Mesendoderm (in vitro differentiated cells): Measurements from ENCODE around the gene ZEB2.
A peak's percentile ranks its signal among the peaks of the same experiment; 100 is the strongest.

Experiments
- DNase-seq: peaks from one replicate; pipeline ENCODE4 v3.0.0; 2013
- H2AK5ac ChIP-seq: 2 replicates; pipeline ENCODE4 v1.6.1; 2013; ENCODE audit warnings: low read length, inconsistent platforms
- H2BK120ac ChIP-seq: 2 replicates; pipeline ENCODE4 v1.6.1; 2013; ENCODE audit warnings: low read depth, mild to moderate bottlenecking, low read length, moderate library complexity, mixed read lengths
- H2BK15ac ChIP-seq: replicated peaks from 2 replicates; pipeline ENCODE4 v1.6.1; 2013; ENCODE audit warnings: low read depth, mild to moderate bottlenecking, moderate library complexity
- H2BK5ac ChIP-seq: 2 replicates; pipeline ENCODE4 v1.6.1; 2013; ENCODE audit warnings: low read length, inconsistent platforms
- H3K18ac ChIP-seq: 2 replicates; pipeline ENCODE4 v1.6.1; 2013; ENCODE audit warnings: mild to moderate bottlenecking, low read length, mixed read lengths
- H3K23ac ChIP-seq: one replicate; pipeline ENCODE4 v1.6.1; 2013; ENCODE audit warnings: low read length
- H3K27ac ChIP-seq: 2 replicates; pipeline ENCODE4 v1.5.1; 2013; ENCODE audit warnings: low read depth, mild to moderate bottlenecking, inconsistent platforms, low read length, moderate library complexity
- H3K27me3 ChIP-seq: 2 replicates; pipeline ENCODE4 v1.6.1; 2013; ENCODE audit warnings: low read length, control low read depth, mild to moderate bottlenecking, inconsistent platforms; ENCODE audit not compliant: insufficient read depth, poor library complexity
- H3K36me3 ChIP-seq: 2 replicates; pipeline ENCODE4 v1.6.1; 2013; ENCODE audit warnings: low read length, inconsistent platforms; ENCODE audit not compliant: control insufficient read depth, insufficient read depth
- H3K4ac ChIP-seq: one replicate; pipeline ENCODE4 v1.6.1; 2013; ENCODE audit warnings: low read depth, mild to moderate bottlenecking, low read length, moderate library complexity
- H3K4me1 ChIP-seq: 2 replicates; pipeline ENCODE4 v1.6.1; 2013; ENCODE audit warnings: low read depth, low read length, inconsistent platforms; ENCODE audit not compliant: control insufficient read depth
- H3K4me2 ChIP-seq: 2 replicates; pipeline ENCODE4 v1.6.1; 2013; ENCODE audit warnings: low read length
- H3K4me3 ChIP-seq: 2 replicates; pipeline ENCODE4 v1.5.1; 2013; ENCODE audit warnings: mild to moderate bottlenecking, low read length
- H3K56ac ChIP-seq: one replicate; pipeline ENCODE4 v1.6.1; 2013; ENCODE audit warnings: low read length
- H3K79me1 ChIP-seq: 2 replicates; pipeline ENCODE4 v1.6.1; 2013; ENCODE audit warnings: low read length, inconsistent platforms
- H3K79me2 ChIP-seq: 2 replicates; pipeline ENCODE4 v1.6.1; 2013; ENCODE audit warnings: mild to moderate bottlenecking, low read length; ENCODE audit not compliant: control insufficient read depth, insufficient read depth
- H3K9ac ChIP-seq: 2 replicates; pipeline ENCODE4 v1.6.1; 2013; ENCODE audit warnings: low read length, inconsistent platforms
- H4K5ac ChIP-seq: one replicate; pipeline ENCODE4 v1.6.1; 2013; ENCODE audit warnings: low read length
- H4K8ac ChIP-seq: one replicate; pipeline ENCODE4 v1.6.1; 2013; ENCODE audit warnings: low read depth, mild to moderate bottlenecking, control low read depth, low read length, moderate library complexity
- WGBS: extraction: QIAGEN DNeasy Blood & Tissue Kit; methylation state at CpG from one replicate; pipeline ENCODE4 v1.1.7; 2013; ENCODE audit warnings: low lambda C conversion rate, missing lambda C conversion rate; ENCODE audit not compliant: insufficient coverage; ENCODE audit errors: extremely low coverage; 5-methylcytosine and 5-hydroxymethylcytosine counted together

ZEB2 gene

DNA sequence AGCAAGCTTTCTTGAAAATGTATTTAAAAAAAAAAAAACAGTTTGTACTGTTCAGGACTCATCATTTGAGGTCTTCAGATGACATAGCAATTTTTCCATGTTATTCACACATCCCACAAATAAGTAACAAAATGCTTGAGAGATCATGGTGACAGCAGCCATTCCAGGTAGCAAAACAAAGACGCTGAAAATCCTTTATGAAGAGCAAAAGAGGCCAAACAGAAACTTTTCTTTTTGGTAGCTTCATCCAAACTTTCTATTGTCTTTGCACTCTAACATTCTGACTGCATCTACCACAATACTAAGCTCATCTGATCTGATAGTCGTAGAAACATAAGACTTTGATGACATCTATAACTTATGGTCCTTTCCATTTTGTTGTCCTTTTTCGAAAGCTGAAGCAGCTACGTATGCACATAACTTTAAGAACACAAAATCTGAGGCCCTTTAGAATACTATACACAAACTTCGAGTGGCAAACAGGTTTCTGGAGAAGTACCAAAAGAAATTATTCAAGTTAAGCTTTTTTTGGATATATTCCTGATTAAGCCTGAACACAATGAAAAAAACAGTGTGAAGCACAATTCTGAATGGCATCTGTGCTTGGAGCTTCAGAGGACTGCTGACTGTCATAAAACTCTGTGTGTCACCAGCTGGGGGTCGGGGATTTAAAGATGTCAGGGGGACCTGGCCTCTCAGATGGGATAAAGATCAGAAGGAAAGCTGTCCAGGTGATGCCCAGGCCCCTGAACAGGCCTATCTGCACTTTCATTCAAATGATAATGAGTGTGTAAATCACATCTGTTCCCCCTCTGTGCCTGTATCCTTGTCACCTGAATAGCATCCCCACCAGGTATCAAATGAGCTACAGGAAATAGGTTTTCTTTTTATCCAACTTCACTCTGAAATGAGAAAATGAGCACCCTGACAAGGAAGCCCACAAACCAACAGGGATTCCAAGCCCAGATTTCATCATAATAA lies 75.8 kb downstream of the ZEB2 start:
- peak; percentile 66 for DNase-seq
- Histone ChIP-seq H2BK5ac (peak overlapping the region; percentile 69), H3K4ac (peak overlapping the region; percentile 36), H2AK5ac (no peak overlapping the region), H3K4me2 (no peak overlapping the region), H4K8ac (no peak overlapping the region), H3K27ac (peak overlapping the region; percentile 74), H3K56ac (no peak overlapping the region), H4K5ac (no peak overlapping the region), H2BK15ac (peak overlapping the region; percentile 96), H3K23ac (no peak overlapping the region), H3K27me3 (no peaks in the 10 kb centered on the region), H3K9ac (no peak overlapping the region), H3K4me1 (peaks cover 15% of the 10 kb centered on the region), H2BK120ac (peak overlapping the region; percentile 76), H3K79me1 (no peaks in the 10 kb centered on the region), H3K18ac (peak overlapping the region; percentile 68), H3K36me3 (no peaks in the 10 kb centered on the region), H3K4me3 (no peak overlapping the region), H3K79me2 (no peaks in the 10 kb centered on the region)
- WGBS = no CpG with 5 or more reads among the region's 6 CpGs

DNA sequence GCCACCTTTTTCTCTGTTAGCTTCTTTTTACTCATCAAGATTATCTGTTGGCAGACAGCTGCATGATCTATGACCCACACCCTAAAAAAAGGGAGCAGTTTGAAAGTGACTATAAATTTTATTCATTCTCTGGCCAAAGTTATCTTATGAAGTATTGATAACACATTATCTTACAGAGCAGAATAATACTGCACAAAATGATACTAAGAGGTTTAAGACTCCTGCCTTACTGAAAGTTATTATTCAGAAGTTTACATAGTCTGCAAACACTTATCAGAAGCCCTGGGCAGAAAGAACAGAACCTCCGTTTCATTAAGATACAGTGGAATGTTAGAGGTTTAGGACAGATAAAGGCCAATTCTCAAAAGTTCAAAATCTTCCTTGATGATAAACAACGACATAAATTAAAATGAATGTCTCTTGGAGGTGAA lies 78.2 kb downstream of the ZEB2 start:
- Histone ChIP-seq H3K4me3 (no peak overlapping the region), H2BK5ac (no peak overlapping the region), H4K5ac (no peak overlapping the region), H3K79me2 (no peaks in the 10 kb centered on the region), H3K36me3 (no peaks in the 10 kb centered on the region), H3K4ac (no peak overlapping the region), H3K4me2 (no peak overlapping the region), H3K27me3 (no peaks in the 10 kb centered on the region), H3K18ac (no peak overlapping the region), H3K56ac (no peak overlapping the region), H3K23ac (no peak overlapping the region), H3K79me1 (no peaks in the 10 kb centered on the region), H3K4me1 (peaks cover 17% of the 10 kb centered on the region), H2AK5ac (no peak overlapping the region), H4K8ac (no peak overlapping the region), H2BK15ac (no peak overlapping the region), H2BK120ac (no peak overlapping the region), H3K9ac (no peak overlapping the region), H3K27ac (no peak overlapping the region)
- DNase-seq = no peak
- no CpG with 5 or more reads among the region's 2 CpGs for WGBS

DNA sequence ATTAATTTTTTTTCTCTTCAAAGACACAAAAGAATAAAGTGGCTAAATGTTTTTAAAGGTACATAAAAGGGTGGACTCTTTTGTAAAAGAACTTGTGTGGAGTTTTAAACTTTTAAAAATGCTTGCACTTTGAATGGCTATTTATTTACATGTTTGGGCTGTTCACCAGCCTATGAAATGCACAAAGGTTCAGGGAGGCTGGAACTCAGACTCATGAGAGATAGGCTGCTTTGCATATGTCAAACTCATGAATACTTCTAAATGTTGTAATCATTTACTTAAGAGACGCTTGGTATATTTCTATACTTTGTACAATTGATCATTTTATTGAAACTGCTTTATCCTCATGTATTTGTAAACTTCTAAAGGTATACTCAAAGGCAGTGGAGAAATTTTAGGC lies 79.9 kb downstream of the ZEB2 start:
- H3K18ac ChIP-seq = no peak overlapping the region
- no peak overlapping the region for H2BK15ac ChIP-seq
- no peaks in the 10 kb centered on the region for H3K79me2 ChIP-seq
- H3K9ac ChIP-seq = no peak overlapping the region
- no peak overlapping the region for H2BK120ac ChIP-seq
- no peak overlapping the region for H3K27ac ChIP-seq
- H4K8ac ChIP-seq = no peak overlapping the region
- H3K4me1 ChIP-seq = peaks cover 9% of the 10 kb centered on the region
- DNase-seq = no peak
- H3K36me3 ChIP-seq = no peaks in the 10 kb centered on the region
- H3K23ac ChIP-seq = no peak overlapping the region
- H2AK5ac ChIP-seq = no peak overlapping the region
- no peak overlapping the region for H3K4me3 ChIP-seq
- H3K4ac ChIP-seq = no peak overlapping the region
- H3K27me3 ChIP-seq = no peaks in the 10 kb centered on the region
- H3K56ac ChIP-seq = no peak overlapping the region
- no peak overlapping the region for H4K5ac ChIP-seq
- no peaks in the 10 kb centered on the region for H3K79me1 ChIP-seq
- H2BK5ac ChIP-seq = no peak overlapping the region
- WGBS = no CpG with 5 or more reads among the region's 1 CpG
- H3K4me2 ChIP-seq = no peak overlapping the region

DNA sequence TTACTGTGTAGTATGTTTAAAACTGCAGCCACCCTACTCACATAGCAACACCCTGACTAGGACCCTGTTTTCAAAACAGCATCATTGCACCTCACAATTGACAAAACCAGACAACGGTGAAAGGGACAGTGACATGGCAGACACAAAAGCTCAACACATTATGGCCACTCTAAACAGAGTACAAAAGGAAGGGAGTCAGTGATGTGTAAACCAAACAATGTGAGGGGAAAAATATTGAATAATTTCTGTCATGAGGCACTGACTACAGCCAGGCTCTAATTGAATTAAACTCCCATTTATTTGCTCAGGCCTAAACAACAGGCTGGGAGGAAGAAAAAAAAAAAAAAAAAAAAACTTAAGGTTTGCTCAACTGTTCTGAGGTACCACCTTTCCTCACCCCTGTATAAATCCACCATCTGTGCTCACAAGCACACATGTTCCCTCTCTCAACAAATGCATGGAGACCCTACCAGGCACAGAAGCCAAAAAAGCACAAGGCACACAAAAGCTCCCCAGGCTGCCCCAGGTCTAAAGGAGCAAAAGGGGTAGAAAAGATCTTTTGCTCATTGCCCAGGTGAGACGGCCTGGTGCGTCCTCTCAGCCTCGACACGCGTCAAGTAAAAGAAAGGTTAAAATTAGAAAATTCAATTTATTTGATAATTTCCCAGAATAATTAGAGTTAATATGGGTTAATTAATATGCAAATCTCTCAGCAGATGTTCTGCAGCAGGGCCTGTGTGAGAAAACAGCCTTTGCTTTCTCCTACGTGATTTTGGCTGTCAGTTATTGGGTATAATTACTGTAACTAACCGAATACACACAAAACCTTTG lies 80.9 kb downstream of the ZEB2 start:
- Histone ChIP-seq H3K4me2 (no peak overlapping the region), H2BK5ac (no peak overlapping the region), H3K27me3 (no peaks in the 10 kb centered on the region), H4K5ac (no peak overlapping the region), H3K56ac (peak overlapping the region; percentile 56), H2BK15ac (peak overlapping the region; percentile 88), H2BK120ac (peak overlapping the region; percentile 21), H3K4ac (no peak overlapping the region), H3K4me1 (peaks cover 5% of the 10 kb centered on the region), H2AK5ac (no peak overlapping the region), H3K23ac (no peak overlapping the region), H3K9ac (no peak overlapping the region), H3K36me3 (no peaks in the 10 kb centered on the region), H3K79me1 (no peaks in the 10 kb centered on the region), H3K27ac (no peak overlapping the region), H3K4me3 (no peak overlapping the region), H4K8ac (no peak overlapping the region), H3K18ac (peak overlapping the region; percentile 92), H3K79me2 (no peaks in the 10 kb centered on the region)
- WGBS = no CpG with 5 or more reads among the region's 8 CpGs
- DNase-seq = no peak

DNA sequence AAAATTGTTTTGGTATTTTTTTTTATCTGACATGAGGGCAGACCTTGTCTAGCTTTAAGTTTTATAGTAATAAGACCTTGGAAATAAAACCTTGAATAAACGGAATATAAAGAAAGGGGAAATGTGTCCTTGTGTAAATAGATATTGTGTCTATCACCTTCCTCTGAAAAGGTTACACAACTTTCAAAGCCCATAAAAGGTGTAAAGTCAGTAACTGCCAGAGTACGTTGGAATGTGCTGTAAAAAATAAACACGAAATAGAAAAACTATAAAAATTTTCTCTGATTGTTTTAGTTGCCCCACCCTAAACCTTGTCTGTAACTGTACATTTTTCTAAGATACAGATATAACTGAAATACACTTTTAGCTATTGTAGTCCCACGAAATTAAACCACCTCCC lies 82.3 kb downstream of the ZEB2 start:
- H2BK120ac ChIP-seq = no peak overlapping the region
- no peak overlapping the region for H3K18ac ChIP-seq
- no CpG with 5 or more reads among the region's 4 CpGs for WGBS
- H4K8ac ChIP-seq = no peak overlapping the region
- no peak overlapping the region for H2BK5ac ChIP-seq
- H3K4ac ChIP-seq = no peak overlapping the region
- no peak overlapping the region for H3K27ac ChIP-seq
- H3K79me2 ChIP-seq = no peaks in the 10 kb centered on the region
- H3K4me2 ChIP-seq = no peak overlapping the region
- H3K23ac ChIP-seq = no peak overlapping the region
- no peak overlapping the region for H2AK5ac ChIP-seq
- DNase-seq = no peak
- no peak overlapping the region for H3K56ac ChIP-seq
- no peaks in the 10 kb centered on the region for H3K36me3 ChIP-seq
- peaks cover 2% of the 10 kb centered on the region for H3K4me1 ChIP-seq
- no peak overlapping the region for H2BK15ac ChIP-seq
- H3K4me3 ChIP-seq = no peak overlapping the region
- H4K5ac ChIP-seq = no peak overlapping the region
- no peaks in the 10 kb centered on the region for H3K79me1 ChIP-seq
- no peak overlapping the region for H3K9ac ChIP-seq
- no peaks in the 10 kb centered on the region for H3K27me3 ChIP-seq
